Cardiac muscle cell (in vitro differentiated cells and primary cell): Measurements from ENCODE around the gene NUDC. TPM values are rescaled to one million over a fixed set of nuclear protein-coding genes. Genes with fewer than 3 reads are reported as not detected.

ENCODE experiments used
- DNase-seq, 2 donors: peaks; one replicate each; pipeline versions ENCODE4 v3.0.0 to v3.0.0-alpha.2; 2010 to 2017; ENCODE audit warnings: low read depth in 1 of 2, low spot score in 1 of 2
- H3K27ac ChIP-seq: fragments of 200-600 bp; sonication (generic); 2 replicates; pipeline ENCODE4 v1.5.1; 2016
- H3K27me3 ChIP-seq: fragments of 200-600 bp; sonication (generic); 2 replicates; pipeline ENCODE4 v1.6.0; 2016; ENCODE audit warnings: control low read depth
- H3K36me3 ChIP-seq: fragments of 200-600 bp; sonication (generic); 2 replicates; pipeline ENCODE4 v1.5.1; 2016; ENCODE audit warnings: control low read depth
- H3K4me1 ChIP-seq: fragments of 200-600 bp; sonication (generic); 2 replicates; pipeline ENCODE4 v1.8.1; 2017; ENCODE audit warnings: low read depth, mild to moderate bottlenecking, mixed run types
- H3K4me3 ChIP-seq: fragments of 200-600 bp; sonication (generic); 2 replicates; pipeline ENCODE4 v1.5.1; 2016; ENCODE audit warnings: mild to moderate bottlenecking
- H3K9me3 ChIP-seq: fragments of 200-600 bp; sonication (generic); 2 replicates; pipeline ENCODE4 v1.5.1; 2017; ENCODE audit warnings: low read depth, mild to moderate bottlenecking, control low read depth
- CTCF ChIP-seq: IDR thresholded peaks from 2 replicates; pipeline ENCODE4 v1.5.1; 2012; ENCODE audit warnings: low read depth, mild to moderate bottlenecking, low read length
- polyA plus RNA-seq: library from polyadenylated mRNA; unstranded; fragments of >200 nt; fragmentation: Nextera tagmentation; extraction: Ambion mirVana; gene quantifications from 2 replicates; pipeline ENCODE4 v1.2.1, GENCODE V29; 2016
- total RNA-seq: library from RNA; depleted of rRNA; stranded (reverse); fragments of >200 nt; gene quantifications from 2 replicates; pipeline ENCODE4 v1.2.3, GENCODE V29; 2016

Gene NUDC
- total and polyA plus RNA-seq, 2 experiments from 2014 or later, result 99.6 to 192 TPM

- Histone ChIP-seq H3K27me3 (no peaks in the 10 kb centered on the region), H3K4me3 (no peak overlapping the region), H3K36me3 (no peaks in the 10 kb centered on the region), H3K9me3 (no peaks in the 10 kb centered on the region), H3K27ac (no peak overlapping the region), H3K4me1 (peaks cover 3% of the 10 kb centered on the region)
- TF ChIP-seq CTCF, result no peak
- no peak for DNase-seq
Observed at GRCh38 chr1:26972390-26972789, 50.8 kb downstream of the NUDC start.

- Histone ChIP-seq H3K27ac (no peak overlapping the region), H3K4me3 (no peak overlapping the region), H3K9me3 (no peaks in the 10 kb centered on the region), H3K36me3 (no peaks in the 10 kb centered on the region), H3K4me1 (peaks cover 3% of the 10 kb centered on the region), H3K27me3 (no peaks in the 10 kb centered on the region)
- DNase-seq, result no peak
- TF ChIP-seq CTCF, result no peak
Observed at GRCh38 chr1:26972821-26973220, 51.3 kb downstream of the NUDC start.

GRCh38 chr1:26976621-26977510, 55.3 kb downstream of the NUDC start:
- peaks cover 3% of the 10 kb centered on the region for H3K4me1 ChIP-seq
- H3K27ac ChIP-seq, result no peak overlapping the region
- TF ChIP-seq CTCF, result no peak
- no peak overlapping the region for H3K4me3 ChIP-seq
- no peaks in the 10 kb centered on the region for H3K9me3 ChIP-seq
- no peaks in the 10 kb centered on the region for H3K36me3 ChIP-seq
- H3K27me3 ChIP-seq, result no peaks in the 10 kb centered on the region
- no peak for DNase-seq

- Histone ChIP-seq H3K27ac (no peak overlapping the region), H3K36me3 (no peaks in the 10 kb centered on the region), H3K4me3 (no peak overlapping the region), H3K9me3 (no peaks in the 10 kb centered on the region), H3K27me3 (peaks cover 1% of the 10 kb centered on the region), H3K4me1 (no peaks in the 10 kb centered on the region)
- no peak for TF ChIP-seq CTCF
- no peak for DNase-seq
Observed at GRCh38 chr1:26978901-26979300, 57.4 kb downstream of the NUDC start.

- Histone ChIP-seq H3K36me3 (no peaks in the 10 kb centered on the region), H3K27me3 (peaks cover 17% of the 10 kb centered on the region), H3K4me1 (no peaks in the 10 kb centered on the region), H3K9me3 (no peaks in the 10 kb centered on the region), H3K4me3 (no peak overlapping the region), H3K27ac (no peak overlapping the region)
- DNase-seq, result no peak
- no peak for TF ChIP-seq CTCF
Observed at GRCh38 chr1:26981146-26981846, 59.8 kb downstream of the NUDC start.
